Hippocampal formation (tissue), 2 donors: ENCODE results near the gene SLC6A12.

Source experiments
- DNase-seq, 2 donors: peaks; one replicate each; lab custom pipeline; 2025; lab: John Stamatoyannopoulos, UW

The SLC6A12 gene

DNA sequence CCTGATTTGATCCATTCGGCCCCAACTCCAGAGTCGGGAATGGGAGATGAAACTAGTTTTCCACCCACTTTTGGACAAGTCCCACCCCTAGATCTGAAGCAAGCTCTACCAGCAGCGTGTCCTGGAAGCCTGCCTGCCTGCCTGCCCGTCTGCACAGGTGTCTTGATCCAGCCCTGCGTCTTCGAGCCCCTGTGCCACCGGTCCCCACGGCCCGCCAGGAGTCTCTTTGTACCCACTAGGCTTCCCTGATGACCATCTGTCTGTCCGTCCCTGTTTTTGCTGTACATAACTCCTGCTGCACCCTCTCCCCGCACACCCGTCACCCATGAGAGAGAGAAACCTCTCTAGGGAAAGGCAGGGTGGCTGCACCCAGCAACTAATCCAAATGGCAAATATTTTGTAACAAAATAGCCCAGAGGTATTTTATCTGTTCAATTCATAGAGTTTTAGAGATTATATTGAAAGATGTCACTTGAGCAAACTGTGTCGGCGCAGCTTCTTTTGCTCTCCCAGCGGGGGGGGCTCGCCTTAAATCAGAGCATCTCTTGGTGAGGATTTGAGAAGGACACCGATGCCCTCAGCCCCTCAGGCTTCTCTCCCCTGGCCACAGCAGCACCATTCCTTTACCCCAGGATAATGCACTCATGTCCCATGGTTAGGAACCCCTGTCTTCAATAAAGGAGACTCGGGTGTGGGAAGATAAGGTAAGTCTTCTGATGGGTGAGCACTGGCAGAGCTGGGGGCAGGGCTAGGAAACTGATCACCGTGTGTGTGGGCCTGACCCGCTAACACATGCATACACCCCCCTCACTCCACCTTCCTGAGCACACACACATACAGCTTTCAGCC, 35.8 kb downstream of the SLC6A12 start:
- no peak for DNase-seq

DNA sequence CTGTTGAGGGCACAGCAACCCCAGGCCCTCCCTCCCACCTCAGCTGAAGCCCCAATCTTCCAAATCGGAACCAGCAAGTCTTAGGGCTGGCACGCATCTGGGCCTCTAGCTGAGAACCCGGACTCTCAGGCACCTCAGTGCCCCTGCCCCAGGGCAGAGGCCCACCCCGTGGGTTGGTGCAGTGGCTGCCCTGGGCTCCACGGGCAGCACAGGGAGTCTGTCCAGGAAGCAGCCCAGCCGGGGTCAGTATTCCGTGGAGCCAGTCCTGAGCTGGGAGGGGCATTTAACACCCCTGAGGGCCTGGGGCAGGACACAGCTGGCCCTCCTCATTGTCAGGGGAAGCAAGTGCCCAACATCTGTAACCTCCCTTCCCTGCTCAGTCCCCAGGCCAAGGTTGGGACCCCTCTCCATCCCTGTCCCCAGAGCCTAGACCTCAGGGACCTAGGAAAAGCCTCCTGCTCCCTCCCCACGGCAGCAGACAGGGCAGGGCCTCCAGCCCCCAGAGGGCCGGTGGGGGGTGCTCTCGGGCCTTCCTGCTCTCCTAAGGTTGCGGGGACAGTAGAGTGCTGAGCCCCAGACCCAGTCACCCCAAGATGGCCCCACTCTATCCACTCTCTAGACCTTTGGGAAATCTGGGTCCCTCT, 36.5 kb downstream of the SLC6A12 start:
- DNase-seq: no peak

DNA sequence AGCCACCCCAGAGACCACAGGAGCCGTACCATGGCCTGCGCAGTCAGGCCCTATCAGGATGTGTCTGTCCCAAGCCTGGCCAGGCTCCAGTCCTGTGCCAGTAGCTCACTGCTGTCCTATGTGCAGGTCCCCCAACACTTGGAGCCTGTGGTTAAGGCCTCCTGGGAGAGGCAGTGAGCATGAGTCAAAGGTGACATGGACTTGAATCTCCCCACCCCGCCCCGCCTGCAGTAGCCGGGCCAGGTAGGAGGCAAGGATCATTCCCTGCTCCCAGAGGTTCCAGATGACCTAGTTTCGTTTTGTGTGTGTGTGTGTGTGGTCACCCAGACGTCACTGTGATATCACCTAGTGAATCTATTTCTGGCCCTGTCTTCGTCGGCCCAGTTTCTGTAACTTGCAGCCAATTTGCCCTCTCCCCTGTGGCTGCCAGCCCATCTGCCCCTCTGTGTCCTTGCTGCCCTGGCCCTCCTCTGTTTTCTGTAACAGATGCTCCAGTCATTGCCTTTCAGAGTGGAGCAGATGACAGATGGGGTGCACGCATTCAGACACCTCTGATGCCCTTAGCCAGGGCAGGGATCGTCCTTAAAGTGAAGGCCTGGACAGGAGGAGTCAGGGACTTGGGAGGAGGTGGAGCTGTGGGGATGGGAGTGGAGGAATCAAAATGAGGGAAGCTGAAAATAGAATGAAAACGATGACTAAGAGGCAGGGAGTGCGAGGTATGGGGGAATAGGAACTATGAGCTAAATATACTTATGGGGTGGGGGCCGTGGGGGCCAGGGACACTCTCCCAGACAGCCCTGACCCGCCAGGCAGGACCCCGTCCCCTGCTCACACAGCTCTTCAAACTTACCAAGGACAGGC, 37.4 kb downstream of the SLC6A12 start:
- DNase-seq: peak in 1 of 2 donors; percentile 12

DNA sequence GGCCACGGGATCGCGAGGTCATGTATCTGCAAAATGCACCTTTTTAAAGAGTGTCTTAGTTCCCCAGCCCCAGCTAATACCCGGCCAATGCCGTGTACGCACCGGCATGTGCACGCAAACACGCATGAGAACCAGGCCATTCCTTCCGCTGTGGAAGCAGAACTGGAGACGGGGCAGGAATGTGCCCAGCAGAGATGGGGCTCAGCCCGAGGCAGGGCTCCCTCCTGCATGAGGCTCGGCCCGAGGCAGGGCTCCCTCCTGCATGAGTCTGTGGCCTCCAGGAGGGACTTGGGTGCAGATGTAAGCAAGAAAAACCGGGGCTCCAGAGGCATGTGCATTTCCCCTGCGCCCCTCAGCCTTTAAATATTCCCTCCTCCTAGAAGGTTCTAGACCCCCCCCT, 38.2 kb downstream of the SLC6A12 start:
- no peak for DNase-seq

DNA sequence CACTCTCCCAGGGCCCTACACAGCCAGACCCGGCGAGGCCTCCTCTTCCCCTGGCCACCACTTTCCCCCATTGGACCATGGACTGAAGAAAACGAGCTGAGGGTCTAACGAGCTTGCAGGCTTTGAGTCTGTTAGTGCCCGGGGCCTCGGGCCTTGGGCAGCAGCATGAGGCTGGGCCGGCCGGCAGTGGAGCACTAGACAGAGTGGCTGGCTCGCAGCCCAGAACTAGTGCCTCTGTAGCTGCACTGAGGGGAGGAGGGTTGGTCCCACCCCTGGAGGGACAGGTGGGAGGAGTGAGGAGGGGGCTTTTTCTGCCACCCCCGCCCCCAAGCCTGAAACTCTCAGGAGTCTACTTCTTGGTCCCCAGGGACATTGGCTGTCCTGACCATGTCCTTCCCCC, 38.7 kb downstream of the SLC6A12 start:
- no peak for DNase-seq

DNA sequence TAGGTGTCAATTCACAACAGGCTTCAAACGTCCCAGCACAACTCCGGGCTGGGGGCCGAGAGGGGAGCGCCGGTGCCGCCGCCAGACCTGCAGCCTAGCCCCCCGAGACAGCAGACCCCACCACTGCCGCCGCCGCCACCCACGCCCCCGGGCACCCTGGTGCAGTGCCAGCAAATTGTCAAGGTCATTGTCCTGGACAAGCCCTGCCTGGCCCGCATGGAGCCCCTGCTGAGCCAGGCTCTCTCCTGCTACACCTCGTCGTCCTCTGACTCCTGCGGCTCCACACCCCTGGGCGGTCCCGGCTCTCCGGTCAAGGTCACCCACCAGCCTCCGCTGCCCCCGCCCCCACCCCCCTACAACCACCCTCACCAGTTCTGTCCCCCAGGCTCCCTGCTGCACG, 39.4 kb downstream of the SLC6A12 start:
- DNase-seq: no peak

DNA sequence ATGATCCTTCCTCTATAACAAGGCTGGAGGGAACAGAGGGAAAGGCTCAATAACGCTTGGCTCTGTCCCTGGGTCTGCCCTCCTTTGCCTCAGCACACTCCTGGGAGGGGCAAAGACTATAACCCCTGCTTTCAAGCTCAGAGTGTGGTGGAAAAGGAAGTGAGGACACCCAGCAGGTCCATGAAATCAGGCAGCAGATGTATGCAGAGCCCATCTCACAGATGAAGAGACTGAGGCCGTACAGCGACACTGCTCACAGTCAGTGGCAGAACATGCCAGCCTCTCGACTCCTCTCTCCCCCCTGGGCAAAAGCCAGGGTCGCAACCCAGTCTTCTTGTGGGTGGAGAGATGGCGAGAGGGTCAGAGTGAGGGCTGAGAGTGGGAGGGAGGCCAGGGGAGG, 39.8 kb downstream of the SLC6A12 start:
- DNase-seq: no peak

DNA sequence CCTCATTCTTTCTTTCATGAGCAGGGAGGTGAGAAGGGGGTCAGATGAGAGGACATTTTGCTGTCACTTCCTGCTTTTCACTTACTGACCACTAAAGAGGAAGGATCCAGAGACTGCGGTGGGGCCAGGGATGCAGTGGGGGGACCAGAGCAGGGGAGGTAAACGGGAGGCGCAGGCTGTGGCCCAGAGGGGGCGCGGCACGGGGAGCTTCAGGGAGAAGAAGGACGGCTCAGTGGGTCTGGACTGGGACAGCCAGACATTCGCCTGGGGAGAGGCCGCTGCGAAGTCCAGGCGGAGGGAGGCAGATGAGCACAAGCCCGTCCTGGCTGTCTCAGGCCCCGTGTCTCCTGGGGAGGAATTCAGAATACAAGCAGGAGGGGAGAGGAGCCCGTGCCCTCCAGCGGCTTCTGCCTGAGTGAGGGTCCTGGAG, 41.2 kb downstream of the SLC6A12 start:
- no peak for DNase-seq

DNA sequence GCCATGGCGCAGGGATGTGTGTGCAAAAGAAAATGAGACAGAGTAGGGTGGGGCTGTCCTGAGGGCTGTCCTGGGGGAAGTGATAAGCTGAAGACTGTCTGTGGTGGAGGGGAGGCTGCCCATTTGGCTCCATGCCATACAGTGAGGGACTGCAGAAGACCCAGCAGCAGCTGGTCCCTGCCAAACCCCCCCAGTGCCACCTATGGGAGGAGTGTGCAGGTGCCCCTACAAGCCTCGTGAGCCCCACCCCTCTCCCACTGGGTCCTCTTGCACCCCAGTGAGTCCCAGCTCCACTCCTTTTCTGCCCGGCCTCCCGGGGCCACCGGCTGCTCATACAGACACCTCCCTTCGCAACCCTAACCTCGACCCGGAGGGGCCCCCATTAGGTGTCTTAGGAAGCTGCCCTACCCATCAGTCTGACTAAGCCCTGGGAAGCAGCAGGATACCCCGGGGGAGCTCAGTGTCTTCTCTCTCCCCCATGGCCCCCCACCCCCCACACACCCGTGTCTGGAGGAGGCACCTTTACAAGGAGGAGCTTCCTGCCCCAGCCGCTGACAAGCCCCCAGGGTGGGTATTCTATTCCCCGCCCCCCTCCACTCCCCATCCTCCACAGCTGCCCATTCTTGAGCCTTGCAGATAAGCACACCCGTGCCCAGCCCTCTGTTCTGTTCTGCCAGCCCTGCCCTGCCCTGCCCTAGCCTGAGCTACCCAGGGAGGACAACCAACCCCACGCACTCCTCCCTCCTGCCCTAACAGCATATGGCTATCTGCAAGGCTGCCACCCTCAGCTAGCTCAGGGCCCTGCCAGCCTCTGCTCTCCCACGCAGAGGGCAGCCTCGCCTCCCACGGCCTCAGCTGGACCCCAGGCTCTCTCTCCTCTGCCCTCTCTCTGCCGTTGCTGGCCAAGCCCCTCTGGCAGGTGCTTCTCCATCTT, 41.9 kb downstream of the SLC6A12 start:
- DNase-seq: no peak

DNA sequence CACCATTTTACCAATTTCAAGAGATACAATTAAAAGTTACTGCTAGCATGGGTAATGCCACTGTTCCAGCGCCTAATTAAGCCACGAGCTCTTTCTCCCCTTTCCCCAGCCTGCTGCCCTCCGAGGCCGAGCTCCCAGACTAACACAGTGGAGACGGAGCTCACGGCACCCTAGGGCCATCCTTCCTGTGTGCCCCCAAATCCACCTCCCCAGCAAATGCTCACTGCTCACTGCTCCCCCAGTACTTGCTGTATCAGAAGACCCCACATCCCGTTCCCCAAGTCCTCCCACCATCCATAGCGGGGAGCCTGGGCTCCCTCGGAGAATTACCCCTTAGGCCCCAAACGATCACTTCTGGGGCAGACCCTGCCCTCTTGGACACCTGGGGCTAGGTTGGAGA, 42.7 kb downstream of the SLC6A12 start:
- DNase-seq: no peak

DNA sequence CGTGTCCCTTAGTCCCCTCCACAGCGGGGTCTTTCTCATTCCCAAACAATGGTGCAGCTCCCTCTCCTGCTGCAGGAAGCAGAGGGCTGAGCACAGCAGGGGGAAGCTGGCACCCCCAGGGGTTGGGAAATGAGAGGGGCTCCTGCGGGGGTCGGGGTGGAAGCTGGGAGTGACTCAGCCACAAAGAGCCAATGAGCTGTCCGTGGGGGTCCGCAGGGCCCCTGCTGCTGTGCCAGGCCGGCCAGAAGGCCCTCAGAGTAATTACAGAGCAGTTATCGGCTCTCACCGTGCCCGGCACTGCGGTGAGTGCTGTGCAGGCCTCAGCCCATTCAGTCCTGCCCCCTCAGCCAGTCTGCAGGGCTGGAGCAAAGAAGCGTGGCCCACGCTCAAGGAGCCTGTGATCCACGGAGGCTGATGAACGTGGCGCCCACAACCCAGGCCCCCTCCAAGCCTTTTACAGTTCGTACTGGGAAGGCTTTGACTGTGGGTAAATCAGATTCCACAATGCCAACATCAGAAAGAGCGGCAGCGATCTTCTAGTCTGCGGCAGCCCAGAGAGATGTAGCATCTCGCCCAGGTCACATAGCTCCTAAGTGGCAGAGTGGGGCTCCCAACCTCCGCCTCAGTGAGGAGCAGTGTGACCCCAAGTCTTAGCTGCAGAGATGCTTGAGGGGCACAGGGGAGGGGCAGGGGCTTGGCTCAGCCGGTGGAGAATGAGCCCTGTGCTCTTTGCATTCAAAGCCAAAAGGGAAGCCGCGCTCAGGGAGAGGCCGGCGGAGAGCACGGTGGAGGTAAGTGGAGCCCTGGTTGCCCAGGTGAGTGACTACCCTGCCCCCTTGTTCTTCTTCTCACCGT, 43.4 kb downstream of the SLC6A12 start:
- no peak for DNase-seq

DNA sequence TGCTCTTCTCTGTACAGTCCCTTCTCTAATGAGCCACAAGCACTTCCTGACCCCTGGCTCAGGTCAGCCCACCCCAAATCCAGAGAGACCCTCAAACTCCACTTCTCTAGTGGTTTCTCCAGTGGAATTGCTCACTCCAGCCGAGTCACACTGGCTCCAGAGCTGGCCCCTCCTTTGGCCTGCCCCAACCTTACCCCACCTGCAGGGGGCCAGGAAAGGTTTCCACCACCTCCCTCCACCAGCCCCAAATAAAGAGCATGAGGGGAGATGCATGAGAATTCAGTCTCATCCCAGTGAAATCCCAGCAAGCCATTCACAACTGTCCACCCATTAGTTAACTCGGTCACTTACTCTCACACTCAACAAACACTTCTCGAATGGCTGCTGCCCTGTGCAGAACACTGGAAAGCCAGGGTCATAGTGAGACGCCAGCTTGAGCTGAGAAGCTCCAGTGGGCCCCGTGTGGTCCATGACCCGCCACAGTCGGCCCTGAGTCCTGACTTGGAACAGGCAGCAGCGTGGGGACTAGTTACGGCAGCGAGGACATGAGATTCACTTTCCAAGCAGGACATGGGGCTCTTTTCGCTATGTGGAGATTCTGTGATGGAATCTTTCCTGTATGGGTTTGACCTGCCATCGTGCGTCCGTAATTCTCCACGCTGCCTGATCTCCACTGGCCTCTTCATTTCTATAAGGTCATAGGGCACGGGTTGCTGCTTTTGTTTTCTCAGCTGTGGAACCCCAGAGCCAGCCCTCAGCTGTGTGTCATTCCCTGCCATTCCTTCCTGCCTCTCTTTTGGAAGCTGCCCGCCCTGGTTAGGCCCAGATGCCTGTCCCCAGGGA, 44.2 kb downstream of the SLC6A12 start:
- no peak for DNase-seq

DNA sequence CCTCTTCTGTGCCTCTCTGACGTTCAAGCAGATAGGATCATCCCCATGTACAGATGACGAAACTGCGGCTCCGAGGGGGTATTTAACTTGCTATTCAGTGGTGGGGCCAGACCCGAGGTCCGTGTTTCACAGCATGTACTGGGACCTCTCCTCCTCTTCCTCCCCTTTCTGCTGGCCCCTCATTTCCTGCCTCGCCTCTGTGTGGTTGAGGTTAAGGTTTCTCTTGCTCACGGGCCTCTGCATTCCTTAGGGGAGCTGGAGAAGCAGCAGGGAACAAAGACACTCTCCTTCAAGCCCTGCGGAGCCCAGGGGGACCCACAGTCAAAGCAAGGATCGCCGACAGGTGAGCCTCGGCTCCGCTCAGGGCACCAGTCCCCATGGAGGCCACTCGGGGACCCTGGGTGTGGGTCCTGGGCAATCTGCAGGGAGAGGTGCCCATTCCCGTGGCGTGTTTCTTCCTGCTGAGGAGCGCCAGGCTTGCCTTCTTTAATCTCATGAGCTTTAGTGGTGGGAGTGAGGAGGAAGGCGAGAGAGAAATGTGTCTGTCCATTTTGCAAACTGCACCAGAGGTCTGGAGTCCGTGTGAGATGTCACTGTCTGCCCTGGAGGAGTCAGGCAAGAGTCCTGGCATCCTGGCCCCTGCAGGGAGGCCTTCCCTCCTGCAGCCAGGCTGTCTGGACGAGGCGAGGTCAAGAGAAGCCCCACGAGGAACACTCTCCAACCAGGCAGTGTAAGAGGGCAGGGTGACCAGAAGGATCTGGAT, 45.0 kb downstream of the SLC6A12 start:
- DNase-seq: no peak

DNA sequence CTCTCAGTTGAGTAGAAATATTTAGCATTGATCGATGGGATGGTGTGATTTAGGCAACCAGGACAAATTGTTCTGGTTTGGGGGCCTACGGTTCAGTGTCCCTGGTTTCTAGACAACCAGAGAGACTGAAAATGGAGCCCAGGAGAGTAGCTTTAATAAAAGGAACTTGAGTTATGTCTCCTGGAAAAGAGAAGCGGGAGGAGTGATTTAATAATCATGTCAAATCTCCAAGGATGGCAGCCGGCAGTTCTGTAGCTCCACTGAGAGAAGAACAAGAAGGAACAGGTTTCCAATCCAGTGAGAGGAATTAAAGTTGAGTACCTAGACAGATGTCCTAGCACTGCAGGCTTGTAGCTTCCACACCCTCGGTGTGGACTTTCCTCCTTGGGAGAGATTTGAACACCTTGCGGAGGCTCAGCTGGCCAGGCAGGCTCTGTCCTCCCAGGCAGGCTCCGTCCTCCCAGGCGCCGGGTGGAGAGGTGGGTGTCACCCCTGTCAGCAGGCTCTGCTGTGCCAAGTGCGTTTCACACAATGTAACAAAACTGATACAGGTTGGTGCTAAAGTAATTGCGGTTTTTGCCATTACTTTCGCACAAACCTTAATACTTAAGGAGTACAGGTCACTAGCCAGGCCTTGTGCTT, 45.9 kb downstream of the SLC6A12 start:
- DNase-seq: no peak

DNA sequence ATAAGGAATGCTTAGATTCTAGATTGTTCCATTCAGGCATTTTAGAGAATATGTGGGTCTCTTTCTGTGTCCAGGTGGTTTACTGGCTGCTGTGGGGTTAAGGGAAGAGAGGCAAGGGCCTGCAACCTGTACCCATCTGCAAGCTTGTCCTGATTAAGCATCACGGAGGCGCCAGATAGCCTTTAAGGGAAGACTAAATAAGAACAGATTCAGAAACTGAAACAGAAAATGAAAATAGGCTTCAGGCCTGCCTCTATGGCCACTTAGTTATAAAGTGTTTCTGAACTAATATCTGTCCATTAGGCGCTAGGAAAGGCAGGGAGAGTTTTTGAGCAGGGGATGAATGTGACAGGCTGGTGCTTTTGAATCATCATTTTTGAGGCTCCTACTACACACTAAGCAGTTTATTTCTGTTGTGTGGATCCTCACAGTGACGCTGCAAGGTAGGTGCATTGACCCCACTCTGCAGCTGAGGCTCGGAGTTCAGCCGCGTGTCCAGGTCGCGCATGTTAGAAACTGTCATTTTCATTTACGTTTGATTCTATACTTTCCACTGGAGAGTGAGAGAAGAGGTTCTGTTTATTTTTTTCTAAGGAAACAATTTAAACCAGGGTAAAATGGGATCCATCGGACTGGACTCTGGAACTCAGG, 47.4 kb downstream of the SLC6A12 start:
- DNase-seq: no peak

DNA sequence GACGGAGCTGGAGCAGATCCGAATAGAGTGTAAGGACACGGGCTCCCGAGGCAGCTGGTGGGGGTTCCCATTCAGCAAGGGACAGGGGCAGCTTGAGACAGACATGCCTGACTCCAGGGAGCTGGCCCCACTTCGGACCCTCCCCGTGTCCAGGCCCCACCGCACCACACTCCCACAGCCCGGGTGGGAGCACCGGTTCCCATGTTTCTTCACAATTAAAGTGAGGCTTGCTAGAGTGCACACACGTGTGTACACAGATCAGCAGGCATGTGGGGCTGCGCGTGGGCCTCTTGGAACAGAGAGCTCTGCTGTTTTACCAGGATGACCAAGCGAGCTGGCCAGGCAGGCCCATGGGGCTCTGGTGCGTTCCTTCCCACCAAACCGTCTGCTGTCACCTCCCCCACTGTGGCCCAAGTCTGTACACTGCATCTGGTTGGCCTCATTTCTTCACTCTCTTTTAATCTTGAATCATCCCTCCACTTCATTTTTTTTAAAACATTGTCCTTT, 48.0 kb downstream of the SLC6A12 start:
- DNase-seq: no peak

DNA sequence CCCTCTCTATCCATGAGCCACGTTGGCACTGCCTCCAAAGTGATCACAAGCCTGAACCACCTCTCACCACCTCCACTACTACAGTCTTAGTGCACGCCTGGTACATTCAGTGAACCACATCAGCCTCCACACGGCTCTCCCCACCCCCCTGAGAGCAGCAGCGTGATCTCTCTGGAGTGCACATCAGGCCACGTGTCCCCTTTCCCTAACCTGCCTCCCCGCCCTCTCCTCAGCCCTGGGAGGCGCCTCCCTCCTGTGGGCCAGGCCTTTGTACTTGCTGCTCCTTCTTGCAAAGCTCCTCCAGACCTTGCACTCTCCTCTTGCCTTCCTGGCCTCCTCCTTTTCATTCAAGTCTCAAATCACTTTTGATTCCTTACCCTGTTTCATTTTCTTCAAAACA, 49.8 kb downstream of the SLC6A12 start:
- DNase-seq: no peak
